Nephron (organoid): ENCODE data around the gene SCNN1G.

Source experiments
- H3K27ac Mint-ChIP-seq, 3 experiments: 2 replicates each; pipeline ENCODE4 v1.8.0; 2020; ENCODE audit warnings: mixed read lengths in 3 of 3, mild to moderate bottlenecking in 2 of 3, moderate library complexity in 1 of 3
- H3K27me3 Mint-ChIP-seq: 2 replicates; pipeline ENCODE4 v1.8.0; 2021; ENCODE audit warnings: low read depth, mild to moderate bottlenecking, moderate library complexity, mixed read lengths
- H3K36me3 Mint-ChIP-seq: 2 replicates; pipeline ENCODE4 v1.8.0; 2020; ENCODE audit warnings: low read depth, mixed read lengths
- H3K4me1 Mint-ChIP-seq: 2 replicates; pipeline ENCODE4 v1.8.0; 2020; ENCODE audit warnings: mixed read lengths
- H3K4me3 Mint-ChIP-seq, 3 experiments: 2 replicates each; pipeline ENCODE4 v1.8.0; 2020; ENCODE audit warnings: mild to moderate bottlenecking in 3 of 3, mixed read lengths in 3 of 3, moderate library complexity in 2 of 3
- H3K9me3 Mint-ChIP-seq: 2 replicates; pipeline ENCODE4 v1.8.0; 2020; ENCODE audit warnings: mixed read lengths
- CTCF ChIP-seq, 3 experiments: fragments of 200-600 bp; sonication (generic); IDR thresholded peaks; one replicate each; pipeline ENCODE4 v1.5.0; 2021; ENCODE audit warnings: antibody characterized with exemption in 3 of 3; ENCODE audit not compliant: unreplicated experiment in 3 of 3

The SCNN1G gene

DNA sequence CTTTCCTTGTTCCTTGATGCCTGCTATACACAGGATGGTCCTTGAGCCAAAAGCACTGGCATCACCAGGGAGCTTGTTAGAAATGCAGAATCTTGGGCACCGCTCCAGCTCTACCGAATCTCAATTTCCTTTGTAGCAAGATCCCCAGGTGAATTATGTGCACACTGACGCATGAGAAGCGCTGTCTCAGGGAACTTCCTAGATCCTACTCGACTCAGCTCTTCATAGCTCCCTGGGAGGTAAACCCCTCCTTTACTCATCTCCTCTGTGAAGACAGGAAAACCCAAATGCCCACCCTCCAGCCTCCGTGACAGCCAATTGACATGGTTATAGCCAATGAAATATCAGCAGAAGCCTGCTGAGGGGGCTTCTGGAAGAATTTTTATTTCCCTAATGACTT lies 37.4 kb upstream of the SCNN1G start:
- Mint-ChIP-seq H3K4me1 (peaks cover 38% of the 10 kb centered on the region), H3K27me3 (no peaks in the 10 kb centered on the region), H3K9me3 (no peaks in the 10 kb centered on the region), H3K36me3 (no peaks in the 10 kb centered on the region), H3K4me3 (peak overlapping the region in 1 of 3 experiments; percentile 6), H3K27ac (peak overlapping the region in 2 of 3 experiments; percentile 8 to 43)
- no peak for TF ChIP-seq CTCF (IDR thresholded peaks at IDR 0.05; ENCODE audit: unreplicated experiment in 3 of 3)

DNA sequence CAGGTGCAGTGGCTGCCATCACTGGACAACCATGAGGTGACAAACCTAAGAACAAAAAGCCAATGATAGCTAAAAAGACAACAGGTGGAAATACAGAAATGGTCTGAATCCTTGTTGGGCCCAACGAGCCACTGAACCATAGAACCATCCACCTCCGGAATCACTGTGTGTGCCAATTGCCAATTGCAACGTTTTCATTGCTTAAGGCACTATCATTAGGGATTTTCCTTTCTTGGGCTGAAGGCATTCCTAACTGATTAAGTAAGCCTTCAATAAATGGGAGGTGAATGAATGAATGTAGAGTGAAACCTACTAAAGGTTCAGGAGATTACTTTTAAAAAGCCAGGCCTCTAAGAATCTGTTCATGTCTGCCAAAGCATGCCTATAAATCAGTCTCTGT lies 36.9 kb upstream of the SCNN1G start:
- peaks cover 38% of the 10 kb centered on the region for H3K4me1 Mint-ChIP-seq
- H3K27me3 Mint-ChIP-seq, result no peaks in the 10 kb centered on the region
- no peak for TF ChIP-seq CTCF (IDR thresholded peaks at IDR 0.05; ENCODE audit: unreplicated experiment in 3 of 3)
- peak overlapping the region in 1 of 3 experiments; percentile 43 for H3K27ac Mint-ChIP-seq
- no peaks in the 10 kb centered on the region for H3K9me3 Mint-ChIP-seq
- H3K4me3 Mint-ChIP-seq, result peak overlapping the region; percentile 29 to 49 (median 39)
- no peaks in the 10 kb centered on the region for H3K36me3 Mint-ChIP-seq

DNA sequence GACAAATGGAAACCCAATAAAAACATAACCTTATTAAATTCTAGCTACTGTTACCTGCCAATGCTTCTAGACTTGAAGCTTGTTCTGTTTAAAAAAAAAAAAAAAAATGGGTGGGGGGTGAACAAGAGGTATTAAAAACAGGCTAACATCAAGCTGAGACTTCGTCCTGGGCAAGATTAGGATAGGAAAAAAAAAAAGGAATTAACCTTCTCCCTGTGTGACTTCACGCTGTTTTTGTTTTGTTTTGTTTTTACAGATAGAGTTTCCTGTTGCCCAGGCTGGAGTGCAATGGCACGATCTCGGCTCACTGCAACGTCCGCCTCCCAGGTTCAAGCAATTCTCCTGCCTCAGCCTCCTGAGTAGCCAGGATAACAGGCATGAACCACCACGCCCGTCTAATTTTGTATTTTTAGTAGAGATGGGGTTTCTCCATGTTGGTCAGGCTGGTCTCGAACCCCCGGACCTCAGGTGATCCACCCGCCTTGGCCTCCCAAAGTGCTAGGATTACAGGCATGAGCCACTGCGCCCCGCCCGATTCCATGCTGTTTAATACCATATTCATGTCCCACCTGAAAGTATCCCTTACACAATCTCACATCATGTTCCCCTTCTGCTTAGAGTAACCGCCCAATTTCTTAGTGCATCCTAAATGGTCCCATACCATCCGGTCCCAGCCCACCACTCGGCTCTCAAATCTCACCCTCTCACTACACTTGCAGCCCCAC lies 35.5 kb upstream of the SCNN1G start:
- H3K36me3 Mint-ChIP-seq, result no peaks in the 10 kb centered on the region
- H3K27me3 Mint-ChIP-seq, result peaks cover 10% of the 10 kb centered on the region
- peak overlapping the region; percentile 92 to 98 (median 98) for H3K4me3 Mint-ChIP-seq
- peaks cover 38% of the 10 kb centered on the region for H3K4me1 Mint-ChIP-seq
- TF ChIP-seq CTCF (IDR thresholded peaks at IDR 0.05; ENCODE audit: unreplicated experiment in 3 of 3), result no peak
- peak overlapping the region in 1 of 3 experiments; percentile 23 for H3K27ac Mint-ChIP-seq
- no peaks in the 10 kb centered on the region for H3K9me3 Mint-ChIP-seq

GRCh38 chr16:23147666-23148065 lies 34.9 kb upstream of the SCNN1G start:
- peaks cover 38% of the 10 kb centered on the region for H3K4me1 Mint-ChIP-seq
- peak overlapping the region; percentile 92 to 98 (median 98) for H3K4me3 Mint-ChIP-seq
- no peaks in the 10 kb centered on the region for H3K9me3 Mint-ChIP-seq
- H3K36me3 Mint-ChIP-seq, result no peaks in the 10 kb centered on the region
- no peak for TF ChIP-seq CTCF (IDR thresholded peaks at IDR 0.05; ENCODE audit: unreplicated experiment in 3 of 3)
- H3K27ac Mint-ChIP-seq, result no peak overlapping the region
- peaks cover 16% of the 10 kb centered on the region for H3K27me3 Mint-ChIP-seq

DNA sequence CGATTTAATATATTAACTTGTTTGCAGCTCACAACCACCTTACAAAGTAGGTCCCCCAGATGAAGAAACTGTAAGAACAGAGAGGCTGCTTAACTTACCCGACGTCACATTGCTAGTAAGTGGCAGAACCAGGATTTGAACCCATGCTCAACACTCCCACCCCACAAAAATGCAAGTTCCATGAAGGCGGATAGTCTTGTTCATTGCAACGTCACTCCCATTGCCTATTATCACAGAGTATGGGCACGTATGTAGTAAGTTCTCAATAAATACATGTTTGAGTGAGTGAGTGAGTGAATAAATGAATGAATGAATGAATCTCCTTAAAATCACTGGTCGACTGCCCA lies 34.4 kb upstream of the SCNN1G start:
- H3K27ac Mint-ChIP-seq, result peak overlapping the region; percentile 41 to 64 (median 48)
- peaks cover 34% of the 10 kb centered on the region for H3K4me1 Mint-ChIP-seq
- H3K9me3 Mint-ChIP-seq, result no peaks in the 10 kb centered on the region
- TF ChIP-seq CTCF (IDR thresholded peaks at IDR 0.05; ENCODE audit: unreplicated experiment in 3 of 3), result no peak
- peaks cover 19% of the 10 kb centered on the region for H3K27me3 Mint-ChIP-seq
- peak overlapping the region; percentile 92 to 98 (median 98) for H3K4me3 Mint-ChIP-seq
- no peaks in the 10 kb centered on the region for H3K36me3 Mint-ChIP-seq
